IMR-90 (cell line): ENCODE results near the gene NXPH1. TPM values are rescaled to one million over a fixed set of nuclear protein-coding genes. Genes with fewer than 3 reads are reported as not detected.

Source experiments
- ATAC-seq: fragments of 200-7000 bp; cut with Tn5 transposase; 2 replicates; pipeline ENCODE4 v1.9.1; 2020; ENCODE audit warnings: low read depth, mild to moderate bottlenecking, moderate library complexity
- BruUV-seq: library from RNA; stranded (reverse); fragments of 400-500 nt; replicated peaks from 2 replicates; lab custom pipeline; 2021; lab: Mats Ljungman, UMichigan
- CTCF ChIA-PET: fragments of 300-600 bp; formaldehyde crosslinking; extraction: SDS; loops from one replicate; lab custom pipeline; 2021; ENCODE audit warnings: antibody characterized with exemption; lab: Yijun Ruan, JAX
- POLR2A ChIA-PET: fragments of 300-600 bp; sonication (Branson Sonifier 250); formaldehyde crosslinking; loops from one replicate; lab custom pipeline; 2022; ENCODE audit warnings: antibody characterized with exemption; ENCODE audit not compliant: unreplicated experiment; lab: Charles Lee
- DNase-seq: peaks from one replicate; pipeline ENCODE4 v3.0.0; 2013
- H2AFZ ChIP-seq: replicated peaks from 2 replicates; pipeline ENCODE3; 2013; ENCODE audit warnings: low read length, mild to moderate bottlenecking; ENCODE audit not compliant: poor library complexity
- H2AK5ac ChIP-seq: 2 replicates; pipeline ENCODE4 v1.6.1; 2013; ENCODE audit warnings: low read depth, low read length, inconsistent platforms
- H2AK9ac ChIP-seq: replicated peaks from 2 replicates; pipeline ENCODE3; 2013; ENCODE audit warnings: mild to moderate bottlenecking, low read depth, low read length, moderate library complexity; ENCODE audit not compliant: poor library complexity
- H2BK120ac ChIP-seq: 2 replicates; pipeline ENCODE4 v1.6.1; 2013; ENCODE audit warnings: low read depth, low read length, inconsistent platforms
- H2BK15ac ChIP-seq: 3 replicates; pipeline ENCODE4 v1.6.1; 2013; ENCODE audit warnings: low read depth, low read length, inconsistent platforms
- H2BK20ac ChIP-seq: 2 replicates; pipeline ENCODE4 v1.6.1; 2013; ENCODE audit warnings: low read depth, mild to moderate bottlenecking, inconsistent platforms, low read length, moderate library complexity
- H2BK5ac ChIP-seq: 2 replicates; pipeline ENCODE4 v1.6.1; 2013; ENCODE audit warnings: mild to moderate bottlenecking, low read depth, low read length, inconsistent platforms; ENCODE audit not compliant: poor library complexity, severe bottlenecking
- H3K14ac ChIP-seq: replicated peaks from 2 replicates; pipeline ENCODE4 v1.6.1; 2013; ENCODE audit warnings: low read depth, low read length, inconsistent platforms
- H3K18ac ChIP-seq: 2 replicates; pipeline ENCODE4 v1.6.1; 2013; ENCODE audit warnings: low read depth, low read length, control low read depth
- H3K23ac ChIP-seq: 2 replicates; pipeline ENCODE4 v1.6.1; 2013; ENCODE audit warnings: low read depth, low read length, inconsistent platforms
- H3K27ac ChIP-seq: 2 replicates; pipeline ENCODE4 v1.5.1; 2013; ENCODE audit warnings: mild to moderate bottlenecking, control low read depth, low read length; ENCODE audit not compliant: insufficient read depth
- H3K27me3 ChIP-seq: 2 replicates; pipeline ENCODE4 v1.6.1; 2013; ENCODE audit warnings: low read length; ENCODE audit not compliant: control insufficient read depth, insufficient read depth
- H3K36me3 ChIP-seq: 2 replicates; pipeline ENCODE4 v1.6.1; 2013; ENCODE audit warnings: low read length, mixed read lengths; ENCODE audit not compliant: control insufficient read depth, insufficient read depth
- H3K4ac ChIP-seq: 2 replicates; pipeline ENCODE4 v1.6.1; 2013; ENCODE audit warnings: low read depth, low read length, inconsistent platforms
- H3K4me1 ChIP-seq: 2 replicates; pipeline ENCODE4 v1.6.1; 2013; ENCODE audit warnings: low read length, mixed read lengths; ENCODE audit not compliant: control insufficient read depth, insufficient read depth
- H3K4me2 ChIP-seq: 2 replicates; pipeline ENCODE4 v1.6.1; 2013; ENCODE audit warnings: low read depth, mild to moderate bottlenecking, control low read depth, low read length, moderate library complexity
- H3K4me3 ChIP-seq: 2 replicates; pipeline ENCODE4 v1.5.1; 2013; ENCODE audit warnings: low read depth, mild to moderate bottlenecking, control low read depth, low read length, moderate library complexity; ENCODE audit not compliant: insufficient read depth
- H3K56ac ChIP-seq: 2 replicates; pipeline ENCODE4 v1.6.1; 2013; ENCODE audit warnings: low read length, inconsistent platforms; ENCODE audit not compliant: insufficient read depth; ENCODE audit errors: extremely low read depth
- H3K79me1 ChIP-seq, 2 experiments: 2 replicates each; pipeline ENCODE4 v1.6.1; 2013; ENCODE audit warnings: low read length in 2 of 2, inconsistent platforms in 1 of 2, low read depth in 1 of 2
- H3K9ac ChIP-seq: 2 replicates; pipeline ENCODE4 v1.6.1; 2013; ENCODE audit warnings: low read depth, low read length, control low read depth
- H3K9me1 ChIP-seq: 2 replicates; pipeline ENCODE4 v1.6.1; 2013; ENCODE audit warnings: low read length, inconsistent platforms; ENCODE audit not compliant: insufficient read depth
- H3K9me3 ChIP-seq: 2 replicates; pipeline ENCODE4 v1.6.1; 2013; ENCODE audit warnings: low read length; ENCODE audit not compliant: control insufficient read depth, insufficient read depth
- H4K20me1 ChIP-seq: 2 replicates; pipeline ENCODE4 v1.6.1; 2013; ENCODE audit warnings: low read length, inconsistent platforms; ENCODE audit not compliant: insufficient read depth
- H4K5ac ChIP-seq: 2 replicates; pipeline ENCODE4 v1.6.1; 2013; ENCODE audit warnings: mild to moderate bottlenecking, low read depth, low read length, control low read depth
- H4K8ac ChIP-seq, 2 experiments: 2 replicates each; pipeline ENCODE4 v1.6.1; 2013; ENCODE audit warnings: low read depth in 2 of 2, low read length in 2 of 2, control low read depth in 1 of 2, inconsistent platforms in 1 of 2
- H4K91ac ChIP-seq: 2 replicates; pipeline ENCODE4 v1.6.1; 2013; ENCODE audit warnings: low read depth, low read length, inconsistent platforms; ENCODE audit not compliant: insufficient read depth
- BHLHE40 ChIP-seq: fragments of 150-350 bp; IDR thresholded peaks from 2 replicates; pipeline ENCODE4 v1.6.1; 2016; ENCODE audit warnings: mild to moderate bottlenecking, low read depth, low read length
- CEBPB ChIP-seq: IDR thresholded peaks from 2 replicates; pipeline ENCODE4 v1.6.1; 2012; ENCODE audit warnings: low read depth, low read length, improper control_type of control experiment
- CHD1 ChIP-seq: IDR thresholded peaks from 2 replicates; pipeline ENCODE4 v1.6.1; 2012; ENCODE audit warnings: low read depth, low read length, improper control_type of control experiment
- CTCF ChIP-seq: conservative IDR thresholded peaks from 2 replicates; pipeline ENCODE4 v1.5.1; 2012; ENCODE audit warnings: mild to moderate bottlenecking, low read depth, low read length, improper control_type of control experiment
- ELK1 ChIP-seq: fragments of 150-350 bp; IDR thresholded peaks from 2 replicates; pipeline ENCODE4 v1.6.1; 2016; ENCODE audit warnings: low read depth, mild to moderate bottlenecking, low read length, moderate library complexity, borderline replicate concordance
- FOS ChIP-seq: fragments of 150-350 bp; IDR thresholded peaks from 2 replicates; pipeline ENCODE4 v1.6.1; 2016; ENCODE audit warnings: low read depth, low read length
- MAFK ChIP-seq: IDR thresholded peaks from 2 replicates; pipeline ENCODE4 v1.6.1; 2012; ENCODE audit warnings: low read depth, low read length, improper control_type of control experiment
- MAZ ChIP-seq: IDR thresholded peaks from 2 replicates; pipeline ENCODE4 v1.6.1; 2012; ENCODE audit warnings: low read depth, mild to moderate bottlenecking, low read length, improper control_type of control experiment, moderate library complexity, borderline replicate concordance
- MXI1 ChIP-seq: IDR thresholded peaks from 2 replicates; pipeline ENCODE4 v1.6.1; 2012; ENCODE audit warnings: low read depth, mild to moderate bottlenecking, low read length, moderate library complexity, borderline replicate concordance
- NFE2L2 ChIP-seq: fragments of 150-350 bp; IDR thresholded peaks from 2 replicates; pipeline ENCODE4 v1.6.1; 2016; ENCODE audit warnings: low read depth, mild to moderate bottlenecking, low read length
- POLR2A ChIP-seq: IDR thresholded peaks from 2 replicates; pipeline ENCODE4 v1.6.1; 2012; ENCODE audit warnings: mild to moderate bottlenecking, low read depth, low read length
- RAD21 ChIP-seq: IDR thresholded peaks from 2 replicates; pipeline ENCODE4 v1.6.1; 2012; ENCODE audit warnings: low read length, improper control_type of control experiment
- RCOR1 ChIP-seq: IDR thresholded peaks from 2 replicates; pipeline ENCODE4 v1.6.1; 2012; ENCODE audit warnings: mild to moderate bottlenecking, low read length, improper control_type of control experiment; ENCODE audit not compliant: insufficient replicate concordance
- RFX5 ChIP-seq: IDR thresholded peaks from 2 replicates; pipeline ENCODE4 v1.8.0; 2012; ENCODE audit warnings: low read depth, mild to moderate bottlenecking, low read length, moderate library complexity
- SMC3 ChIP-seq: fragments of 150-350 bp; IDR thresholded peaks from 2 replicates; pipeline ENCODE4 v1.6.1; 2016; ENCODE audit warnings: low read depth, mild to moderate bottlenecking, antibody characterized with exemption, low read length, moderate library complexity
- USF2 ChIP-seq: fragments of 150-350 bp; IDR thresholded peaks from 2 replicates; pipeline ENCODE4 v1.6.1; 2017; ENCODE audit warnings: mild to moderate bottlenecking, antibody characterized with exemption, low read length, low read depth
- WGBS, 2 experiments: methylation state at CpG; one replicate each; pipeline versions ENCODE4 v1.1.5 to v1.1.7; 2013; ENCODE audit warnings: missing lambda C conversion rate in 2 of 2; ENCODE audit not compliant: insufficient read length in 1 of 2; ENCODE audit errors: extremely low coverage in 2 of 2; 5-methylcytosine and 5-hydroxymethylcytosine counted together
- dilution Hi-C: fragments of 300-500 bp; cut with HindIII; formaldehyde crosslinking; loops from one replicate; pipeline ENCODE4 v1.14.3; 2018; ENCODE audit warnings: low sequenced_read_pairs; ENCODE audit not compliant: unreplicated experiment
- in situ Hi-C: fragments of 300-500 bp; cut with MboI; formaldehyde crosslinking; loops from 3 replicates; pipeline ENCODE4 v1.14.3; 2019; ENCODE audit warnings: low sequenced_read_pairs, inconsistent platforms, mixed read lengths
- intact Hi-C: fragments of 100-400 bp; cut with micrococcal nuclease; formaldehyde crosslinking; loops from 2 replicates; pipeline ENCODE4 v1.10.0; 2022
- polyA plus RNA-seq, 3 experiments: library from polyadenylated mRNA; depleted of rRNA; stranded (reverse); fragments of >200 nt; gene quantifications; 2 replicates each; pipeline ENCODE4 v1.2.3, GENCODE V29; 2012; ENCODE audit warnings: low replicate concordance in 1 of 3
- total RNA-seq: library from RNA; depleted of rRNA; stranded (reverse); fragments of >200 nt; gene quantifications from 2 replicates; pipeline ENCODE4 v1.2.3, GENCODE V29; 2012

The NXPH1 gene
- total and polyA plus RNA-seq, 2 of the 4 experiments (the other 2 are of a cell fraction): not detected

GRCh38 chr7:8613191-8613590, 179.8 kb downstream of the NXPH1 start:
- Histone ChIP-seq H3K27ac (no peak overlapping the region), H4K20me1 (no peaks in the 10 kb centered on the region), H3K9me3 (peaks cover 6% of the 10 kb centered on the region), H2BK20ac (no peak overlapping the region), H2AK5ac (no peak overlapping the region), H3K27me3 (no peaks in the 10 kb centered on the region), H3K18ac (no peak overlapping the region), H3K14ac (no peak overlapping the region), H4K91ac (no peak overlapping the region), H3K4me1 (no peaks in the 10 kb centered on the region), H3K4me2 (no peak overlapping the region), H2AFZ (no peak overlapping the region), H2BK15ac (no peak overlapping the region), H2BK5ac (no peak overlapping the region), H3K36me3 (no peaks in the 10 kb centered on the region), H3K9me1 (no peaks in the 10 kb centered on the region), H3K4ac (no peak overlapping the region), H2BK120ac (no peak overlapping the region), H4K8ac (no peak overlapping the region), H3K56ac (no peak overlapping the region), H3K9ac (no peak overlapping the region), H2AK9ac (no peak overlapping the region), H3K4me3 (no peak overlapping the region), H3K23ac (no peak overlapping the region), H3K79me1 (no peaks in the 10 kb centered on the region), H4K5ac (no peak overlapping the region)
- WGBS, 2 experiments: no CpG with 5 or more reads among the region's 2 CpGs
- DNase-seq (no peak), ATAC-seq (no peak)
- BruUV-seq: no TSS peak
- TF ChIP-seq MAFK (no peak), CHD1 (no peak), RAD21 (no peak), NFE2L2 (no peak), RFX5 (no peak), CTCF (no peak), MAZ (no peak), BHLHE40 (no peak), SMC3 (no peak), POLR2A (no peak), FOS (no peak), RCOR1 (no peak), USF2 (no peak), ELK1 (no peak), CEBPB (no peak), MXI1 (no peak)
- ChIA-PET POLR2A (no interaction called here), CTCF (interaction anchor here (1.4 kb wide), 1 partner anchor 15 kb away, joined by 4 read pairs; no protein-coding TSS in a partner anchor)
- dilution Hi-C loops: no loop called here
- in situ Hi-C loops: no loop called here
- intact Hi-C loops: no loop called here
